ENCODE measurements around the gene TROAP. TPM values are rescaled to one million over a fixed set of nuclear protein-coding genes. Genes with fewer than 3 reads are reported as not detected.

TROAP gene
- polyA plus RNA-seq, 4 donors, result 14.6 to 38.3 (median 25.5) TPM

GRCh38 chr12:49340971-49341776 lies 18.1 kb downstream of the TROAP start:
- no peak for DNase-seq (ENCODE audit: low read depth in 4 of 4, low spot score in 2 of 4)

- no peak for DNase-seq (ENCODE audit: low read depth in 4 of 4, low spot score in 2 of 4)
These were observed 18.7 kb downstream of the TROAP start for GRCh38 chr12:49341777-49342065.

- DNase-seq (ENCODE audit: low read depth in 4 of 4, low spot score in 2 of 4), result peak in 1 of 4 donors; percentile 90
These were observed 19.2 kb downstream of the TROAP start for GRCh38 chr12:49342066-49342913.

GRCh38 chr12:49342914-49343731 lies 20.1 kb downstream of the TROAP start:
- no peak for DNase-seq (ENCODE audit: low read depth in 4 of 4, low spot score in 2 of 4)

- DNase-seq (ENCODE audit: low read depth in 4 of 4, low spot score in 2 of 4), result no peak
These were observed 21.5 kb downstream of the TROAP start for GRCh38 chr12:49344486-49345050.

GRCh38 chr12:49345051-49345824 lies 22.2 kb downstream of the TROAP start:
- DNase-seq (ENCODE audit: low read depth in 4 of 4, low spot score in 2 of 4), result peak in 1 of 4 donors; percentile 77

GRCh38 chr12:49345825-49346658 lies 23.0 kb downstream of the TROAP start:
- no peak for DNase-seq (ENCODE audit: low read depth in 4 of 4, low spot score in 2 of 4)

GRCh38 chr12:49346659-49347310 lies 23.7 kb downstream of the TROAP start, which contains the start of gene DNAJC22:
Gene DNAJC22 (plus strand): TSS chr12:49346888. CDS start chr12:49348873, 1,985 bp downstream.
- DNase-seq (ENCODE audit: low read depth in 4 of 4, low spot score in 2 of 4), result no peak

- DNase-seq (ENCODE audit: low read depth in 4 of 4, low spot score in 2 of 4), result peak in 1 of 4 donors; percentile 79
These were observed 24.5 kb downstream of the TROAP start for GRCh38 chr12:49347311-49348193.

GRCh38 chr12:49348781-49349180 lies 25.7 kb downstream of the TROAP start:
- no peak for DNase-seq (ENCODE audit: low read depth in 4 of 4, low spot score in 2 of 4)

- no peak for DNase-seq (ENCODE audit: low read depth in 4 of 4, low spot score in 2 of 4)
These were observed 26.2 kb downstream of the TROAP start for GRCh38 chr12:49349266-49349665.

- DNase-seq (ENCODE audit: low read depth in 4 of 4, low spot score in 2 of 4), result no peak
These were observed 29.3 kb downstream of the TROAP start for GRCh38 chr12:49352351-49352750.

GRCh38 chr12:49355913-49356312 lies 32.9 kb downstream of the TROAP start:
- DNase-seq (ENCODE audit: low read depth in 4 of 4, low spot score in 2 of 4), result no peak

- no peak for DNase-seq (ENCODE audit: low read depth in 4 of 4, low spot score in 2 of 4)
These were observed 34.1 kb downstream of the TROAP start for GRCh38 chr12:49357103-49357678.

GRCh38 chr12:49358483-49359141 lies 35.6 kb downstream of the TROAP start:
- DNase-seq (ENCODE audit: low read depth in 4 of 4, low spot score in 2 of 4), result peak in 1 of 4 donors; percentile 78

GRCh38 chr12:49359671-49360070 lies 36.6 kb downstream of the TROAP start:
- no peak for DNase-seq (ENCODE audit: low read depth in 4 of 4, low spot score in 2 of 4)
